ENCODE results near the gene KCNG1. TPM values are rescaled to one million over a fixed set of nuclear protein-coding genes. Genes with fewer than 3 reads are reported as not detected.

KCNG1 gene
- total and polyA plus RNA-seq, 2 of the 13 experiments (the other 11 are each of a cell fraction or from before 2014, with no cell fraction given) = not detected

DNA sequence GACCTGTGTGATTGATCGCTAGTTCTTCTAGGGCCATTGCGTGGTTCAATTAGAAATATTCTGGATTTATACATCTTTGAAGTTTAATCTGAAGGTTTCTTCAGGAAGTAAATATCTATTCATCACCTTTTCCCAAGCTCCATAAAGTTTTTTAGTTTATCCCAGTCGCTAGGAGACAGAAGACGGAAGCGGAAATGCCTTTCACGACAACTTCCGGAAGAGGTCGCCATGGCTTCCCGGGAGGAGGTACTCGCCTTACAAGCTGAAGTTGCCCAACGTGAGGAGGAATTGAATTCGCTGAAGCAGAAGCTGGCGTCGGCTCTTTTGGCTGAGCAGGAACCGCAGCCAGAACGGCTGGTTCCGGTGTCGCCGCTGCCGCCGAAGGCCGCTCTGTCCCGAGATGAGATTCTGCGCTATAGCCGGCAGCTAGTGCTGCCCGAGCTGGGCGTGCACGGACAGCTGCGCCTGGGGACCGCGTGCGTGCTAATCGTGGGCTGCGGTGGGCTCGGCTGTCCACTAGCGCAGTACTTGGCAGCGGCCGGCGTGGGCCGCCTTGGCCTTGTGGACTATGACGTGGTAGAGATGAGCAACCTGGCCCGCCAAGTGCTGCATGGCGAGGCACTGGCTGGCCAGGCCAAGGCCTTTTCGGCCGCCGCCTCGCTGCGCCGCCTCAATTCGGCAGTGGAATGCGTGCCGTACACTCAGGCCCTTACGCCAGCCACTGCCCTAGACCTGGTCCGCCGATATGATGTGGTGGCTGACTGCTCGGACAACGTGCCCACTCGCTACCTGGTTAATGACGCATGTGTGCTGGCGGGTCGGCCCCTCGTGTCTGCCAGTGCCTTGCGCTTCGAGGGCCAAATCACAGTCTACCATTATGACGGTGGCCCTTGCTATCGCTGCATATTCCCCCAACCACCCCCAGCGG, 64.0 kb downstream of the KCNG1 start, which contains the start of gene MOCS3 (continued):
- TF ChIP-seq ZNF34 (CRISPR knock-in tag; IDR thresholded peaks at IDR 0.05; ENCODE audit: borderline replicate concordance) = no peak; the same call in 1 of the 2 replicates
- no peak for TF ChIP-seq HMG20B (CRISPR knock-in tag; conservative IDR thresholded peaks at IDR 0.05)
- TF ChIP-seq SNAPC4 (CRISPR knock-in tag; IDR thresholded peaks at IDR 0.05) = peak; percentile 81; the same call in 1 of the 2 replicates
- no peak; the same call in 1 of the 2 replicates for TF ChIP-seq ZSCAN29 (CRISPR knock-in tag; conservative IDR thresholded peaks at IDR 0.05)
- TF ChIP-seq NFE2 (CRISPR knock-in tag; IDR thresholded peaks at IDR 0.05) = no peak
- TF ChIP-seq, protein P1, sequence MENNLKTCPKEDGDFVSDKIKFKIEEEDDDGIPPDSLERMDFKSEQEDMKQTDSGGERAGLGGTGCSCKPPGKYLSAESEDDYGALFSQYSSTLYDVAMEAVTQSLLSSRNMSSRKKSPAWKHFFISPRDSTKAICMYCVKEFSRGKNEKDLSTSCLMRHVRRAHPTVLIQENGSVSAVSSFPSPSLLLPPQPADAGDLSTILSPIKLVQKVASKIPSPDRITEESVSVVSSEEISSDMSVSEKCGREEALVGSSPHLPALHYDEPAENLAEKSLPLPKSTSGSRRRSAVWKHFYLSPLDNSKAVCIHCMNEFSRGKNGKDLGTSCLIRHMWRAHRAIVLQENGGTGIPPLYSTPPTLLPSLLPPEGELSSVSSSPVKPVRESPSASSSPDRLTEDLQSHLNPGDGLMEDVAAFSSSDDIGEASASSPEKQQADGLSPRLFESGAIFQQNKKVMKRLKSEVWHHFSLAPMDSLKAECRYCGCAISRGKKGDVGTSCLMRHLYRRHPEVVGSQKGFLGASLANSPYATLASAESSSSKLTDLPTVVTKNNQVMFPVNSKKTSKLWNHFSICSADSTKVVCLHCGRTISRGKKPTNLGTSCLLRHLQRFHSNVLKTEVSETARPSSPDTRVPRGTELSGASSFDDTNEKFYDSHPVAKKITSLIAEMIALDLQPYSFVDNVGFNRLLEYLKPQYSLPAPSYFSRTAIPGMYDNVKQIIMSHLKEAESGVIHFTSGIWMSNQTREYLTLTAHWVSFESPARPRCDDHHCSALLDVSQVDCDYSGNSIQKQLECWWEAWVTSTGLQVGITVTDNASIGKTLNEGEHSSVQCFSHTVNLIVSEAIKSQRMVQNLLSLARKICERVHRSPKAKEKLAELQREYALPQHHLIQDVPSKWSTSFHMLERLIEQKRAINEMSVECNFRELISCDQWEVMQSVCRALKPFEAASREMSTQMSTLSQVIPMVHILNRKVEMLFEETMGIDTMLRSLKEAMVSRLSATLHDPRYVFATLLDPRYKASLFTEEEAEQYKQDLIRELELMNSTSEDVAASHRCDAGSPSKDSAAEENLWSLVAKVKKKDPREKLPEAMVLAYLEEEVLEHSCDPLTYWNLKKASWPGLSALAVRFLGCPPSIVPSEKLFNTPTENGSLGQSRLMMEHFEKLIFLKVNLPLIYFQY (CRISPR knock-in tag; IDR thresholded peaks at IDR 0.05; ENCODE audit: borderline replicate concordance) = no peak; the same call in 1 of the 2 replicates
- TF ChIP-seq ZNF569 (CRISPR knock-in tag; IDR thresholded peaks at IDR 0.05; ENCODE audit: borderline replicate concordance) = no peak
- peak; percentile 78 for TF ChIP-seq EEA1 (CRISPR knock-in tag; IDR thresholded peaks at IDR 0.05; ENCODE audit: borderline replicate concordance)
- no peak for TF ChIP-seq ZNF10 (CRISPR knock-in tag; IDR thresholded peaks at IDR 0.05; ENCODE audit: borderline replicate concordance, low read depth)
- no peak; the same call in 1 of the 2 replicates for TF ChIP-seq ATRX (CRISPR knock-in tag; IDR thresholded peaks at IDR 0.05; ENCODE audit: borderline replicate concordance)
- TF ChIP-seq STAT6 (CRISPR knock-in tag; IDR thresholded peaks at IDR 0.05; ENCODE audit: borderline replicate concordance) = 0 out of 2 replicates have a peak, but pooled peaks have one; percentile 67
- no peak for TF ChIP-seq USF2 (IDR thresholded peaks at IDR 0.05; ENCODE audit: low read depth, low read length)
- TF ChIP-seq USF2 (CRISPR knock-in tag; IDR thresholded peaks at IDR 0.05; ENCODE audit: borderline replicate concordance) = no peak
